Lower leg skin (tissue), 3 donors: Measurements from ENCODE around the gene INSYN2B.
"Not testable (repeated sequence)": the region's sequence is repeated elsewhere in the genome, so short reads cannot be mapped to it uniquely, and the experiment has no call there.

Experiments used
- POLR2A ChIP-seq, 2 donors: fragments of 450-650 bp; IDR thresholded peaks; one replicate each; pipeline ENCODE4 v1.6.1; 2016 to 2017; ENCODE audit warnings: antibody characterized with exemption in 2 of 2, mild to moderate bottlenecking in 1 of 2, moderate library complexity in 1 of 2
- TF ChIP-seq, protein P1 (sequence below), 3 donors: fragments of 450-650 bp; IDR thresholded peaks; one replicate each; pipeline ENCODE4 v1.5.1; 2016; ENCODE audit warnings: antibody characterized with exemption in 3 of 3, mild to moderate bottlenecking in 3 of 3, moderate library complexity in 2 of 3

- TF ChIP-seq, protein P1, sequence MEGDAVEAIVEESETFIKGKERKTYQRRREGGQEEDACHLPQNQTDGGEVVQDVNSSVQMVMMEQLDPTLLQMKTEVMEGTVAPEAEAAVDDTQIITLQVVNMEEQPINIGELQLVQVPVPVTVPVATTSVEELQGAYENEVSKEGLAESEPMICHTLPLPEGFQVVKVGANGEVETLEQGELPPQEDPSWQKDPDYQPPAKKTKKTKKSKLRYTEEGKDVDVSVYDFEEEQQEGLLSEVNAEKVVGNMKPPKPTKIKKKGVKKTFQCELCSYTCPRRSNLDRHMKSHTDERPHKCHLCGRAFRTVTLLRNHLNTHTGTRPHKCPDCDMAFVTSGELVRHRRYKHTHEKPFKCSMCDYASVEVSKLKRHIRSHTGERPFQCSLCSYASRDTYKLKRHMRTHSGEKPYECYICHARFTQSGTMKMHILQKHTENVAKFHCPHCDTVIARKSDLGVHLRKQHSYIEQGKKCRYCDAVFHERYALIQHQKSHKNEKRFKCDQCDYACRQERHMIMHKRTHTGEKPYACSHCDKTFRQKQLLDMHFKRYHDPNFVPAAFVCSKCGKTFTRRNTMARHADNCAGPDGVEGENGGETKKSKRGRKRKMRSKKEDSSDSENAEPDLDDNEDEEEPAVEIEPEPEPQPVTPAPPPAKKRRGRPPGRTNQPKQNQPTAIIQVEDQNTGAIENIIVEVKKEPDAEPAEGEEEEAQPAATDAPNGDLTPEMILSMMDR (IDR thresholded peaks at IDR 0.05) = not testable (repeated sequence)
- TF ChIP-seq POLR2A (IDR thresholded peaks at IDR 0.05) = not testable (repeated sequence)
Observed at GRCh38 chr5:169834540-169834939, 145.8 kb downstream of the INSYN2B start.
